Keratinocyte (primary cell): Measurements from ENCODE around the gene BCAM. TPM values are rescaled to one million over a fixed set of nuclear protein-coding genes. Genes with fewer than 3 reads are reported as not detected.

ENCODE experiments used
- DNase-seq: peaks from one replicate; pipeline ENCODE4 v3.0.0-alpha.2; 2011; ENCODE audit warnings: low read depth, missing footprints, low spot score
- FAIRE-seq: peaks from 2 replicates; lab custom pipeline; 2011; peaks lifted over from hg19 to GRCh38; lab: Jason Lieb, UNC
- H2AFZ ChIP-seq: 2 replicates; pipeline ENCODE4 v1.6.0; 2012; ENCODE audit warnings: low read length, control low read depth, inconsistent platforms; ENCODE audit not compliant: control insufficient read depth
- H3K27ac ChIP-seq: 2 replicates; pipeline ENCODE4 v1.5.1; 2011; ENCODE audit warnings: low read length; ENCODE audit not compliant: control insufficient read depth, insufficient read depth
- H3K27me3 ChIP-seq: 3 replicates; pipeline ENCODE4 v1.6.0; 2011; ENCODE audit warnings: low read length; ENCODE audit not compliant: control insufficient read depth, insufficient read depth; ENCODE audit errors: extremely low read depth
- H3K36me3 ChIP-seq, 2 experiments: 2 replicates in 1 of 2; 3 replicates in 1 of 2; pipeline ENCODE4 v1.5.1; 2011; ENCODE audit warnings: low read length in 2 of 2, mild to moderate bottlenecking in 1 of 2; ENCODE audit not compliant: control insufficient read depth in 2 of 2, insufficient read depth in 2 of 2; ENCODE audit errors: extremely low read depth in 1 of 2
- H3K4me1 ChIP-seq: 3 replicates; pipeline ENCODE4 v1.5.1; 2011; ENCODE audit warnings: low read length; ENCODE audit not compliant: control insufficient read depth, insufficient read depth; ENCODE audit errors: extremely low read depth
- H3K4me2 ChIP-seq: 3 replicates; pipeline ENCODE4 v1.6.0; 2011; ENCODE audit warnings: low read depth, low read length; ENCODE audit not compliant: control insufficient read depth, insufficient read depth; ENCODE audit errors: extremely low read depth
- H3K4me3 ChIP-seq, 3 experiments: fragments of 200-600 bp in 1 of 3; sonication (generic) in 1 of 3; 2 replicates in 2 of 3; 3 replicates in 1 of 3; pipeline ENCODE4 v1.5.1; 2011 to 2016; ENCODE audit warnings: low read length in 3 of 3, mild to moderate bottlenecking in 3 of 3, control low read depth in 2 of 3, inconsistent platforms in 1 of 3, low read depth in 1 of 3, mixed read lengths in 1 of 3, mixed run types in 1 of 3, moderate library complexity in 1 of 3; ENCODE audit not compliant: control insufficient read depth in 2 of 3, insufficient read depth in 2 of 3; ENCODE audit errors: extremely low read depth in 1 of 3
- H3K79me2 ChIP-seq: 2 replicates; pipeline ENCODE4 v1.6.0; 2012; ENCODE audit warnings: low read length; ENCODE audit not compliant: control insufficient read depth, insufficient read depth
- H3K9ac ChIP-seq: 3 replicates; pipeline ENCODE4 v1.6.0; 2011; ENCODE audit warnings: low read length; ENCODE audit not compliant: control insufficient read depth, insufficient read depth; ENCODE audit errors: extremely low read depth
- H3K9me1 ChIP-seq: 3 replicates; pipeline ENCODE4 v1.6.0; 2011; ENCODE audit warnings: low read length; ENCODE audit not compliant: control insufficient read depth, insufficient read depth; ENCODE audit errors: extremely low read depth
- H3K9me3 ChIP-seq: 2 replicates; pipeline ENCODE4 v1.5.1; 2012; ENCODE audit warnings: low read depth, low read length; ENCODE audit not compliant: control insufficient read depth
- H4K20me1 ChIP-seq: 3 replicates; pipeline ENCODE4 v1.6.0; 2011; ENCODE audit warnings: low read length; ENCODE audit not compliant: control insufficient read depth, insufficient read depth; ENCODE audit errors: extremely low read depth
- EZH2 ChIP-seq: IDR thresholded peaks from one replicate; pipeline ENCODE4 v1.6.1; 2012; ENCODE audit warnings: inconsistent platforms, mild to moderate bottlenecking, low read length, moderate library complexity
- dilution Hi-C: fragments of 300-500 bp; cut with MboI; formaldehyde crosslinking; loops from one replicate; pipeline ENCODE4 v1.7.0; 2020; ENCODE audit warnings: low sequenced_read_pairs; ENCODE audit not compliant: extremely low pct_ligation_motif_present
- polyA plus RNA-seq, 5 experiments: library from polyadenylated mRNA; depleted of rRNA in 3 of 5; stranded (reverse) in 3 of 5; stranded (forward) in 1 of 5; unstranded in 1 of 5; fragments of >200 nt; gene quantifications; 1 replicate in 1 of 5; 2 replicates in 3 of 5; 3 replicates in 1 of 5; pipeline versions ENCODE4 v1.2.1 to v1.2.3, GENCODE V29; 2011 to 2012; ENCODE audit warnings: missing spikeins in 2 of 5, low read depth in 1 of 5, low replicate concordance in 1 of 5
- TF ChIP-seq, protein P1 (sequence below), 3 experiments: IDR thresholded peaks in 1 of 3; conservative IDR thresholded peaks in 1 of 3; optimal IDR thresholded peaks in 1 of 3; 2 replicates in 2 of 3; 3 replicates in 1 of 3; pipeline versions ENCODE3 to v1.5.1; 2011; ENCODE audit warnings: low read length in 3 of 3, mild to moderate bottlenecking in 3 of 3, moderate library complexity in 2 of 3, control low read depth in 1 of 3, inconsistent platforms in 1 of 3; ENCODE audit not compliant: insufficient read depth in 2 of 3; ENCODE audit errors: extremely low read depth in 1 of 3

BCAM gene
- polyA plus RNA-seq, 1 donor (not counting 4 experiments of a cell fraction or from before 2014, with no cell fraction given): 13.6 TPM

DNA sequence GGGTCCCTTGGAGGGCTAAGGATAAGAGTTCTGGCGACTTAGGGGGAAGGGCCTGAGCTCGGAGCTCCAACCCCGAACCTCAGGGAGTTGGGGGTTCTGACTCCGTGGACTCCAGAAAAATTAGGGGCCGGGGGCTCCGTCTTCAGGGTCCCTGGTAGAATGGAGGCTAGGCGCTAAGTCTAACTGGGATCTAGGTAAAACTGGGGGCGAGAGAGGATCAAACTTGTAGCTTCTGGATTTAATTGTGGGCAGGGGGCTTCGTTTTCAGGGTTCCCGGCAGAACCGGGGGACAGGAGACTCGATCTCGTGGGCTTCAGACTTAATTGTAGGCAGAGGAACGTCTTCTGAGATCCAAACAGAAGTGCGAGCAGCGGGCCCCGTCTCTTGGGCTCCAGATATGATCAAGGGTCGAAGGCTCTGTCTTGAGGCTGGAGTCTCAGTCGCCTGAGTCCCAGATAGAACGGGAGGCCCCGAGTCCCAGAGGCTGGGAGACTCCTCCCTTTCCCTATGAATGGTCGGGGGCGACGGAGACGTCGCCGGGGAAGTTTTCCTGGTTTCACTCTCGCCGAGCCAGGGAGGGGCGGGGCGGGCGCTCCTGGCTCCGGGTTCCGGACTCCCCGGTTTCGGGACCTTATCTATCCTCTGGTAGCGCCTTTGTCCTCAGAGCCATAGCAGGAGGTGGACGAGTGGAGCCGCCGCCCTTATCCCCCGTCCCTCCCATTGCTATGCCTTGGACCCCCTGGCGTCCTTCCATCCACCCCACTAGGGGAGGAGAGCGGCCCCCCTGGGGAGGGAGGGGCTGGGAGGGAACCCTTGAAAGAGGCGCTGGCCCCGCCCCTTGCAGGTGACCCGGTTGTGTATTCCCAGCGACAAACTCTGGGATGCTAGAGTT is 38.5 kb downstream of the BCAM start:
- DNase-seq: no peak
- peak overlapping the region; percentile 93 for H3K9ac ChIP-seq
- dilution Hi-C loops: no loop called here
- TF ChIP-seq, protein P1, sequence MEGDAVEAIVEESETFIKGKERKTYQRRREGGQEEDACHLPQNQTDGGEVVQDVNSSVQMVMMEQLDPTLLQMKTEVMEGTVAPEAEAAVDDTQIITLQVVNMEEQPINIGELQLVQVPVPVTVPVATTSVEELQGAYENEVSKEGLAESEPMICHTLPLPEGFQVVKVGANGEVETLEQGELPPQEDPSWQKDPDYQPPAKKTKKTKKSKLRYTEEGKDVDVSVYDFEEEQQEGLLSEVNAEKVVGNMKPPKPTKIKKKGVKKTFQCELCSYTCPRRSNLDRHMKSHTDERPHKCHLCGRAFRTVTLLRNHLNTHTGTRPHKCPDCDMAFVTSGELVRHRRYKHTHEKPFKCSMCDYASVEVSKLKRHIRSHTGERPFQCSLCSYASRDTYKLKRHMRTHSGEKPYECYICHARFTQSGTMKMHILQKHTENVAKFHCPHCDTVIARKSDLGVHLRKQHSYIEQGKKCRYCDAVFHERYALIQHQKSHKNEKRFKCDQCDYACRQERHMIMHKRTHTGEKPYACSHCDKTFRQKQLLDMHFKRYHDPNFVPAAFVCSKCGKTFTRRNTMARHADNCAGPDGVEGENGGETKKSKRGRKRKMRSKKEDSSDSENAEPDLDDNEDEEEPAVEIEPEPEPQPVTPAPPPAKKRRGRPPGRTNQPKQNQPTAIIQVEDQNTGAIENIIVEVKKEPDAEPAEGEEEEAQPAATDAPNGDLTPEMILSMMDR (optimal IDR thresholded peaks at IDR 0.05 in 1 of 3, IDR thresholded peaks at IDR 0.05 in 1 of 3, conservative IDR thresholded peaks at IDR 0.05 in 1 of 3; ENCODE audit: extremely low read depth in 1 of 3, insufficient read depth in 2 of 3, low read length in 3 of 3): no peak
- TF ChIP-seq EZH2: no peak
- H4K20me1 ChIP-seq: peaks cover 7% of the 10 kb centered on the region
- no peaks in the 10 kb centered on the region for H3K9me1 ChIP-seq
- H3K4me3 ChIP-seq: peak overlapping the region; percentile 83 to 95 (median 88)
- peak overlapping the region; percentile 89 for H3K4me2 ChIP-seq
- H3K27ac ChIP-seq: peak overlapping the region; percentile 71
- H2AFZ ChIP-seq: peak overlapping the region; percentile 30
- peaks cover 34% of the 10 kb centered on the region for H3K79me2 ChIP-seq
- no peaks in the 10 kb centered on the region for H3K9me3 ChIP-seq
- H3K27me3 ChIP-seq: no peaks in the 10 kb centered on the region
- peak; percentile 9 for FAIRE-seq
- H3K4me1 ChIP-seq: peaks cover 14% of the 10 kb centered on the region
- peaks cover 0 to 3% of the 10 kb centered on the region in 2 experiments for H3K36me3 ChIP-seq

DNA sequence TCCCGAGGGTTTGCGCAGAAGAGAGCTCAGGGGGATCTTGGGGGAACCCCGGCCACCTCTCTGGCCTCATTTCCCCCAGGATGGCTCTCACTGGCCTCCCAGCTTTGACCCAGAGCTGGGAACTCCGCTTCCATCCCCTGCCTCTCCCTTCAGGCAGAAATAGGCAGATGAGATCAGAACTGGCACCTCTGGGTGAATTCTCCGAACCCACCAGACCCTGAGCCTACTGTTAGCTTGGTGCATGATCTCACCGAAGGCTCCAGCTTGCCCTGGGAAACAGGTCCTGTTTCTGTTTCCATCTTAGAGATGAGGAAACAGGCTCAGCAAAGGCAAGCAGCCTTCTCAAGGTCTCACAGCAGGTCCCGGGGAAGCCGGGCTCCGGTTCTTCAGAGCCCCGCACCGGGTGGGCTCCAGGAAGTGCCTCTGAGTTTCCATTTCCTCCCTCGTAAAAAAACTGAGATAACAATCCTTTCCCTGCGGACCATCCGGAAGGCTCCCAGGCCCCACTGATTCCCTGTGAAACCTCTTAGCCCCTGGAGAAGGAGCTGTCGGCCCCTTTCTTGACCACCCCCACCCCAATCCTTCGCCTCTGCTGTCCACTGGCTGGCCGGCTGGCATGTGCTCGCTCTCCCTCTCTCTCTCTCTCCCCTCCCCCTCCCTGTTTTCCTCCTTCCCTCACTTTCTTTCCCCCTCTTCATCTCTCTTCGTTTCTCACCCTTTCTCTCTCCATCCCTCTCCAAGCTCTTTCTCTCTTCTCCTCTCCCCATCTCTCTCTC is 39.3 kb downstream of the BCAM start:
- Histone ChIP-seq H3K9me1 (no peaks in the 10 kb centered on the region), H3K79me2 (peaks cover 35% of the 10 kb centered on the region), H3K4me1 (peaks cover 14% of the 10 kb centered on the region), H3K9ac (peak overlapping the region; percentile 93), H3K27me3 (no peaks in the 10 kb centered on the region), H3K27ac (peak overlapping the region; percentile 14), H2AFZ (no peak overlapping the region), H3K4me3 (peak overlapping the region; percentile 83 to 95 (median 88)), H3K36me3 (peaks cover 0 to 6% of the 10 kb centered on the region in 2 experiments), H3K9me3 (no peaks in the 10 kb centered on the region), H4K20me1 (peaks cover 7% of the 10 kb centered on the region), H3K4me2 (peak overlapping the region; percentile 89)
- FAIRE-seq (no peak), DNase-seq (no peak)
- dilution Hi-C loops: no loop called here
- TF ChIP-seq, protein P1 (optimal IDR thresholded peaks at IDR 0.05 in 1 of 3, IDR thresholded peaks at IDR 0.05 in 1 of 3, conservative IDR thresholded peaks at IDR 0.05 in 1 of 3; ENCODE audit: extremely low read depth in 1 of 3, insufficient read depth in 2 of 3, low read length in 3 of 3): no peak
- TF ChIP-seq EZH2: no peak
